Smooth muscle cell (in vitro differentiated cells): Measurements from ENCODE around the gene CTDP1. TPM values are rescaled to one million over a fixed set of nuclear protein-coding genes. Genes with fewer than 3 reads are reported as not detected.

Source experiments
- DNase-seq: peaks from one replicate; lab custom pipeline; 2025; ENCODE audit not compliant: unreplicated experiment; lab: John Stamatoyannopoulos, UW
- H2AFZ ChIP-seq: fragments of 200-600 bp; sonication (generic); 2 replicates; pipeline ENCODE4 v1.6.0; 2016; ENCODE audit warnings: antibody characterized with exemption, low read depth, mild to moderate bottlenecking
- H3F3A ChIP-seq: fragments of 200-600 bp; sonication (generic); 2 replicates; pipeline ENCODE4 v1.6.0; 2017; ENCODE audit warnings: antibody characterized with exemption, low read depth
- H3K27ac ChIP-seq: fragments of 200-600 bp; sonication (generic); 2 replicates; pipeline ENCODE4 v1.5.1; 2016; ENCODE audit warnings: low read depth, mild to moderate bottlenecking
- H3K27me3 ChIP-seq: fragments of 200-600 bp; sonication (generic); 2 replicates; pipeline ENCODE4 v1.6.1; 2016; ENCODE audit warnings: low read depth, mild to moderate bottlenecking
- H3K36me3 ChIP-seq: fragments of 200-600 bp; sonication (generic); 2 replicates; pipeline ENCODE4 v1.5.1; 2016; ENCODE audit warnings: low read depth
- H3K4me1 ChIP-seq: fragments of 200-600 bp; sonication (generic); 2 replicates; pipeline ENCODE4 v1.5.1; 2016; ENCODE audit warnings: low read depth
- H3K4me2 ChIP-seq: fragments of 200-600 bp; sonication (generic); 2 replicates; pipeline ENCODE4 v1.6.0; 2016; ENCODE audit warnings: mild to moderate bottlenecking
- H3K4me3 ChIP-seq: fragments of 200-600 bp; sonication (generic); 2 replicates; pipeline ENCODE4 v1.5.1; 2016; ENCODE audit warnings: mild to moderate bottlenecking
- H3K79me2 ChIP-seq: fragments of 200-600 bp; sonication (generic); 2 replicates; pipeline ENCODE4 v1.6.0; 2016; ENCODE audit warnings: low read depth, mild to moderate bottlenecking
- H3K9ac ChIP-seq: fragments of 200-600 bp; sonication (generic); 2 replicates; pipeline ENCODE4 v1.6.0; 2016; ENCODE audit warnings: low read depth
- H3K9me3 ChIP-seq: fragments of 200-600 bp; sonication (generic); replicated peaks from 2 replicates; pipeline ENCODE4 v1.5.1; 2016; ENCODE audit warnings: low read depth
- H4K20me1 ChIP-seq: fragments of 200-600 bp; sonication (generic); 2 replicates; pipeline ENCODE4 v1.6.0; 2016; ENCODE audit warnings: low read depth
- CTCF ChIP-seq: fragments of 200-600 bp; sonication (generic); IDR thresholded peaks from 2 replicates; pipeline ENCODE4 v1.5.1; 2017; ENCODE audit warnings: borderline replicate concordance, mild to moderate bottlenecking, antibody characterized with exemption; ENCODE audit not compliant: insufficient read depth, poor library complexity, severe bottlenecking
- WGBS: methylation state at CpG from one replicate; pipeline ENCODE4 v1.1.7; 2016; ENCODE audit warnings: low lambda C conversion rate; 5-methylcytosine and 5-hydroxymethylcytosine counted together
- polyA plus RNA-seq: library from polyadenylated mRNA; unstranded; fragments of >200 nt; fragmentation: Nextera tagmentation; extraction: Ambion mirVana; gene quantifications from 2 replicates; pipeline ENCODE4 v1.2.1, GENCODE V29; 2016
- total RNA-seq: library from RNA; depleted of rRNA; stranded (reverse); fragments of >200 nt; gene quantifications from 2 replicates; pipeline ENCODE4 v1.2.3, GENCODE V29; 2014

CTDP1 gene
- total and polyA plus RNA-seq, 2 experiments from 2014 or later, result 14.1 to 18.4 TPM

- H3K27ac ChIP-seq, result no peak overlapping the region
- H3K9ac ChIP-seq, result no peak overlapping the region
- H3K36me3 ChIP-seq, result no peaks in the 10 kb centered on the region
- 94% methylated on average over 13 of the region's 13 CpGs for WGBS
- DNase-seq, result no peak
- H3K79me2 ChIP-seq, result no peaks in the 10 kb centered on the region
- peaks cover 51% of the 10 kb centered on the region for H3K27me3 ChIP-seq
- H2AFZ ChIP-seq, result no peak overlapping the region
- no peaks in the 10 kb centered on the region for H3F3A ChIP-seq
- no peak overlapping the region for H3K4me3 ChIP-seq
- H3K4me2 ChIP-seq, result no peak overlapping the region
- no peaks in the 10 kb centered on the region for H4K20me1 ChIP-seq
- H3K4me1 ChIP-seq, result peaks cover 10% of the 10 kb centered on the region
- TF ChIP-seq CTCF, result no peak
- H3K9me3 ChIP-seq, result no peaks in the 10 kb centered on the region
Measured at GRCh38 chr18:79801217-79801616, 121.6 kb downstream of the CTDP1 start.

GRCh38 chr18:79801641-79802040, 122.0 kb downstream of the CTDP1 start:
- no peaks in the 10 kb centered on the region for H4K20me1 ChIP-seq
- no peaks in the 10 kb centered on the region for H3K36me3 ChIP-seq
- no peaks in the 10 kb centered on the region for H3F3A ChIP-seq
- no peaks in the 10 kb centered on the region for H3K79me2 ChIP-seq
- peaks cover 10% of the 10 kb centered on the region for H3K4me1 ChIP-seq
- H3K4me3 ChIP-seq, result no peak overlapping the region
- peaks cover 47% of the 10 kb centered on the region for H3K27me3 ChIP-seq
- no peak overlapping the region for H3K9ac ChIP-seq
- DNase-seq, result no peak
- no peak overlapping the region for H3K27ac ChIP-seq
- no peak overlapping the region for H3K4me2 ChIP-seq
- no peaks in the 10 kb centered on the region for H3K9me3 ChIP-seq
- WGBS, result 91% methylated on average over 9 of the region's 9 CpGs
- no peak overlapping the region for H2AFZ ChIP-seq
- TF ChIP-seq CTCF, result no peak

DNA sequence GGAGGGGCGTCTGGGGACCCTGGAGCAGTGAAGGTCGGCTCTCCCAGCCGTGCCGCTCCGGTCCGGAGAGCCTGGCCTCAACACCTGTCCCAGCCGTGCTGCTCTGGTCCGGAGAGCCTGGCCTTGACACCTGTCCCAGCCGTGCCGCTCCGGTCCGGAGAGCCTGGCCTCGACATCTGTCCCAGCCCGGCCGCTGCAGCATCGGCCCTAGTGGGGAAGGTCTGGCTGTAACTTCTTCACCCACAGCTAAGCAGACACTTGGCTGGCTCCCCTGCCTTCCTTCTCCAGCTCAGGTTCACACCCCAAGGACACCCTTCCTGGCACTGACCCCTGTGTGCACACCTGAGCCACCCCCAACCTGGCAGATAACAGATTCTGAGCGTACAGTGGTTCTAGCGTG, 122.7 kb downstream of the CTDP1 start:
- Histone ChIP-seq H3K9ac (no peak overlapping the region), H3F3A (no peaks in the 10 kb centered on the region), H3K9me3 (no peaks in the 10 kb centered on the region), H3K27ac (no peak overlapping the region), H2AFZ (no peak overlapping the region), H3K4me2 (no peak overlapping the region), H3K4me3 (no peak overlapping the region), H3K27me3 (peaks cover 40% of the 10 kb centered on the region), H4K20me1 (no peaks in the 10 kb centered on the region), H3K36me3 (no peaks in the 10 kb centered on the region), H3K79me2 (no peaks in the 10 kb centered on the region), H3K4me1 (peaks cover 10% of the 10 kb centered on the region)
- WGBS, result 94% methylated on average over 18 of the region's 18 CpGs
- no peak for DNase-seq
- no peak for TF ChIP-seq CTCF

DNA sequence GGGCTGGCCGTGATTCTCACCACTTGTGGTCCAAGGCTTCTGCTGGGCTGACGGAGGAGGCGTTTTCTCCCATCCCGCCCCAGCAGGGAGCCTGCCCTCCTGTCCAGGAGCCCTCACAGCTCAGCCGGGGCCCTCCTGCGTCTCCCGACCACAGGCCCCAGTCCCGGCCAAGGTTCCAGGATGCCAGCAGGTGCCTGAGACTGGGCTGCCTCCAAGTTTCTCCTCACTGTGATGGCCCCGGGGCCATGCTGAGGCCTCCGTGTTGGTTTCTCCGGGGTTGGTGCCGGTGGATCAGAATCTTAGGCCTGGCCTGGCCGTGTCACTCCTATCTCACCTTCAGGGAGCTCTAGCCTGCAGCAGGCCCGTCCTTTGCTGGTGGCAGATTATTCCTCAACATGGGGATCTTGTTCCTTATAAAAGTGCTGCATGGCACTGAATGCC, 124.0 kb downstream of the CTDP1 start:
- no peaks in the 10 kb centered on the region for H4K20me1 ChIP-seq
- no peak overlapping the region for H3K4me2 ChIP-seq
- H3K4me1 ChIP-seq, result peaks cover 6% of the 10 kb centered on the region
- H3K36me3 ChIP-seq, result no peaks in the 10 kb centered on the region
- H3K9me3 ChIP-seq, result no peaks in the 10 kb centered on the region
- no peak overlapping the region for H3K9ac ChIP-seq
- H3K27me3 ChIP-seq, result peaks cover 27% of the 10 kb centered on the region
- no peak for TF ChIP-seq CTCF
- H3F3A ChIP-seq, result no peaks in the 10 kb centered on the region
- WGBS, result 85% methylated on average over 14 of the region's 14 CpGs
- no peaks in the 10 kb centered on the region for H3K79me2 ChIP-seq
- H3K27ac ChIP-seq, result no peak overlapping the region
- no peak overlapping the region for H3K4me3 ChIP-seq
- DNase-seq, result no peak
- H2AFZ ChIP-seq, result no peak overlapping the region

Other genes with a start within 250 kb of the CTDP1 start
- not detected in 2 replicates for gene KCNG2, start 118.1 kb downstream of the CTDP1 start, total RNA-seq
- gene KCNG2, start 118.1 kb downstream of the CTDP1 start, polyA plus RNA-seq, result 0.17 and 0.34 TPM in 2 replicates